GM12875 (cell line): ENCODE data around the gene IL17F.

Experiments used
- H3K4me3 ChIP-seq: one replicate; pipeline ENCODE4 v1.5.1; 2011; ENCODE audit warnings: low read depth, low read length, control low read depth
- TF ChIP-seq, protein P1 (sequence below): IDR thresholded peaks from 2 replicates; pipeline ENCODE4 v1.5.1; 2011; ENCODE audit warnings: low read depth, mild to moderate bottlenecking, control low read depth, inconsistent platforms, low read length, moderate library complexity, borderline replicate concordance; ENCODE audit not compliant: insufficient read depth

Gene IL17F

DNA sequence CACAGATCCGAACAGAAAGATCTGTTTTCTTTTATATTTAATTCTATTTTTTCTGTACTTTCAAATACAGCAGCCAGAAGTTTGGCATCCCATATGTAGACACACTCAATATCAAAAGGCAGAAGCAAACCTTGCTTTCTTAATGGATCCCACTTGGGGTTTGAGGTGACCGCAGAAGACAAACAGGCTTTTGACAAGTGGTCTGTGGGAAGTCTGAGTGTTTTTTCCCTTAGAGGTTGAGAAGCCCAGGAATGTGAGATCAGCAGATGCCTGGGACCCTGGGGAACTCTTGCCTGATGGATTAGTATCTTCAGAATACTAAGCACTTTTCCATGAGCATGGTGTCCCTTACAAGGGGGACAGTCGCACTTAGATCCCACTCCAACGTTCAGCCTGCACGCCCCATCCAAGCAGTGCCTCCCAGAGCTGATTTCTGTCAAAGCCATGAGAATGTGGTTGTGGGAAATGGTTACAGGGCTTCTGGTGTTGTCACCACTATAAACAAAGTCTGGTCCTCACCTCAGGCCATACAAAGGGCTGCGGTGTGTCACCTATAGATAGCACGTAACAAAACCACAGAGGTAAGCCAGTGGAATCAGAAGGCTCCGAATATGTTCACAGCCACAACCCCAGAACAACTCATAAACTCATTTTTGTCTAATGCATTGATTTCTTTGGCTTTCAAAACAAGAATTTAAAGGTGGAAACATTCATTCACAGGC, 12.7 kb downstream of the IL17F start:
- TF ChIP-seq, protein P1, sequence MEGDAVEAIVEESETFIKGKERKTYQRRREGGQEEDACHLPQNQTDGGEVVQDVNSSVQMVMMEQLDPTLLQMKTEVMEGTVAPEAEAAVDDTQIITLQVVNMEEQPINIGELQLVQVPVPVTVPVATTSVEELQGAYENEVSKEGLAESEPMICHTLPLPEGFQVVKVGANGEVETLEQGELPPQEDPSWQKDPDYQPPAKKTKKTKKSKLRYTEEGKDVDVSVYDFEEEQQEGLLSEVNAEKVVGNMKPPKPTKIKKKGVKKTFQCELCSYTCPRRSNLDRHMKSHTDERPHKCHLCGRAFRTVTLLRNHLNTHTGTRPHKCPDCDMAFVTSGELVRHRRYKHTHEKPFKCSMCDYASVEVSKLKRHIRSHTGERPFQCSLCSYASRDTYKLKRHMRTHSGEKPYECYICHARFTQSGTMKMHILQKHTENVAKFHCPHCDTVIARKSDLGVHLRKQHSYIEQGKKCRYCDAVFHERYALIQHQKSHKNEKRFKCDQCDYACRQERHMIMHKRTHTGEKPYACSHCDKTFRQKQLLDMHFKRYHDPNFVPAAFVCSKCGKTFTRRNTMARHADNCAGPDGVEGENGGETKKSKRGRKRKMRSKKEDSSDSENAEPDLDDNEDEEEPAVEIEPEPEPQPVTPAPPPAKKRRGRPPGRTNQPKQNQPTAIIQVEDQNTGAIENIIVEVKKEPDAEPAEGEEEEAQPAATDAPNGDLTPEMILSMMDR, result no peak
- no peak overlapping the region for H3K4me3 ChIP-seq

DNA sequence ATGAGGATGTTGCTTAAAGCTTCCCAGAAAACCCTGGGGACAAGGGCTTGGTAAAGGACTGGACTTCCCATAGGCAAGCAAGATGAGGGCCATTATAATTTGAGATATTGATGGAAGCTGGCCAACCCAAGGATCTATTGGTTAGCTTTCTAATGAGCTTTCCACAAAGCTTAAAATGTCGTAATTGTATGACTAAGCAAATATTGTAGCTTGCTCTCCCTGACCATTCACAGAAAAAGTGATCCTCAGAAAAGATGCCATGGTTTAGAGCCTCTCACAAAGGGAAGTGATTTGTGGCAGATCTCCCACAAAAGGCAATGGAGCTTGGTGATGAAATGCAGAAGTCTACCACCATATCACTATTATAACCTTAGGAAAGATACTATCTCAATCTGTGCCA, 13.6 kb downstream of the IL17F start:
- H3K4me3 ChIP-seq, result no peak overlapping the region
- TF ChIP-seq, protein P1, result no peak

DNA sequence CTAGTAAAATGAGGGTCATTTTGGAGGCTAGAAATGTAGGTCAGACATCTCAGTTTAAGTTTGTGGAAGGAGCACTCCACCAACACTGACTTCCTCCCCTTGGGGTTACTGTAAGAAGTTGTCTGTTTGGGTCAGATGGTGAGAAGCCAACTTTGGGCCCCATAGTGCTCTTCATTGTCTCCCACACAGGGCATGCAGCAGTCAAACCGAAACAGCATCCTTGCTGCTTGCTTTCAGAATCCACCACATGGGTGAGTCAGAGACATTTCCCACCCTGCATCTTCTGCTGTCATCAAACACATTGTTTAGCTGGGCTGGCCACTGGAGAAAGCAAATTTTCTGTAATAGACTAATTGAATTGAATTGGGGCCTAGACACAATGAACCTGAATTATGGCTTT, 16.8 kb downstream of the IL17F start:
- H3K4me3 ChIP-seq, result no peak overlapping the region
- TF ChIP-seq, protein P1, result no peak

DNA sequence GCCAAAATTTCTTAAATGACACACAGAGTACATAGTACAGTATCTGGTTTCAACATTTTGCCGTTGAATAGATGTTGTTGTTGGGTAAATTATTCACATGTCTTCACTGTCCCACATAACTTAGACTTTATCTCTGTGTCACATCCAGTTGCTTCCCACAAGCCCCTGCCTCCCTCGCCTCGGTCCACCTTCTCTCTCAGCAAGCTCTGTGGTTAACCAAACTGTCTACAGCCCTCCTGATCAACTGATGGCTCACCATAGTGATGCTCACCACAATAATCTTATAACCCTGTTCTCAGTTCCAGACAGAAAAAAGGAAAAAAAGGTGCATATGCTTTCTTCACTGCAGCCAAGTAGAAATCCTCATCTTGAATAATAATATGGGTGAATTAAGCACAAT, 23.0 kb downstream of the IL17F start:
- TF ChIP-seq, protein P1, result no peak
- no peak overlapping the region for H3K4me3 ChIP-seq

DNA sequence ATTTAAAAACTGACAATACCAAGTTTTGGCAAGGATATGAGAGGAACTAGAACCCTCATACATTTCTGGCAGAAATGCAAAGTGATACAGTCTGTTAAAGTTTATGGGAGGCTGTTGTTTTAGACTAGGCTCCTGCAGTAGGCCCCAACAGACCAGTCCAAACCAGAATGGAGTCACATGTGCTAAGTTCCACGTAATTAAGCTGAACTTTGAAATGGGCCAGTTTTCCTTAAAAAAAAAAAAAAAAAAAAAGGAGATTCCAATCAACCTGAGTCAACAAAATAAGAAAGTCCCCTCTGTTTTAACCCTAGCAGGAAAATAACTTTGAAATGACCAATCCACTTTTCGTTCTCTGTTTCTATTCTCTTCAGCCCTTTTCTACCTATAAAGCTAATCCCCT, 26.5 kb downstream of the IL17F start:
- no peak overlapping the region for H3K4me3 ChIP-seq
- TF ChIP-seq, protein P1, result no peak

DNA sequence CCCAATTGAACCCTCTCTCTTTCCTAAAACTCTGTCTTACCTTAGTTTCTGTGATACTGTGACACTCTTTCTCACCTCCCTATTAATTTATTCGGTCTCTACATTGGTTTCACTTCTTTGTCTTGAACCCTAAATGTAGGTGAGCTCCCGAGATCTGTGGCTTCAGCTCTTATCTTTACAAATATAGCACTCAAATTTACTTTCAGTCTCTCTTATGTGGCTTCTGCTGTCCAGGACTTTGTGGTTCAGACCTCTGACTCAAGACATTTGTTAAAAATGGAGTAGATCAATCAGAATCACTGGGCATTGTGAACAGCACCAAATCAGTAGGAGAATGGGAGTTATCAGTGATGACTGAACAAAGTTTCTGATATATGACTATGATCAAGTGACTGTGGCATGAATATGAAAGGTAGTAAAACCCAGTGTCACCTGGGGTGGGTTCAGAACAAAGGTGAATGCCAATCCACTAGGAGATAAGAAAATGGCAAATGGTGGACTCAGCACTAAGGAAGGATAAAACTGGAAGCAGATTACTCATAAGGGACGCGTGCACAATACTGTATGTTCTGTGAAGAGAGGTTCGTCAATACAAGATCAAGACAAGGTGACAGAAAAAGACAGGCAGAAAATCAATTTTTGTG, 27.2 kb downstream of the IL17F start:
- TF ChIP-seq, protein P1, result no peak

DNA sequence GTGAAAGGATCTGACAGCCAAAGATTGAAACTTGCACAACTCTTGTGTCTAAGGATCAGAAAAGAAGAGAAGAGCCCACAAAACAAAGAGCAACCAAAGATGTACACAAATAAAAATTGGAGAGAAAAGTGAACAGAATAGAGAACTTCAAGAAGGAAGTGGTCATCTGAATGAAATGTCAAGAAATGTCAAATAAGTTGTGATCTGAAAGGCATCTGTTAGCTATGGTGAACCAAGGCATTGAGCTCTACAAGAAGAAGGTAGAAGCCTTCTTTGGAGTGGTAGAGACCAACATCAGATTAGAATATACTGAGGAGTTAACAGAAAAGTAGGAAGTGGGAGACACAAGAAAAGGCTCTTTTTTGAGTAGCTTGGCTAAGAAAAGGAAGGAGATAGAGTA, 28.5 kb downstream of the IL17F start:
- H3K4me3 ChIP-seq, result no peak overlapping the region
- TF ChIP-seq, protein P1, result no peak

More for the DNA sequence above, 27.2 kb downstream of the IL17F start:
- no peak overlapping the region for H3K4me3 ChIP-seq
